PC-9 (cell line): ENCODE data around the gene ANXA6. TPM values are rescaled to one million over a fixed set of nuclear protein-coding genes. Genes with fewer than 3 reads are reported as not detected.

Source experiments
- total RNA-seq: library from RNA; stranded (reverse); gene quantifications from 2 replicates; pipeline ENCODE4 v1.2.3, GENCODE V29; 2021

ANXA6 gene
- total RNA-seq, 1 experiment from 2014 or later, result 22.4 TPM

Other genes starting within 250 kb of the ANXA6 start
- gene GPX3, start 137.2 kb downstream of the ANXA6 start, total RNA-seq, result 84.6 and 93.2 TPM in 2 replicates
- 122 and 124 TPM in 2 replicates for gene TNIP1, start 76.7 kb downstream of the ANXA6 start, total RNA-seq
- gene CCDC69, start 66.3 kb upstream of the ANXA6 start, total RNA-seq, result 0.35 and 0.50 TPM in 2 replicates
- gene GM2A, start 95.4 kb upstream of the ANXA6 start, total RNA-seq, result 24.5 and 26.7 TPM in 2 replicates
- not detected in 2 replicates for gene SLC36A3, start 146.0 kb upstream of the ANXA6 start, total RNA-seq
- not detected in 2 replicates for gene SLC36A2, start 189.8 kb upstream of the ANXA6 start, total RNA-seq